HCT116 (cell line): Measurements from ENCODE around the gene POP5. TPM values are rescaled to one million over a fixed set of nuclear protein-coding genes. Genes with fewer than 3 reads are reported as not detected.

Source experiments
- ATAC-seq: fragments of 200-7000 bp; cut with Tn5 transposase; 2 replicates; pipeline ENCODE4 v1.9.1; 2020; ENCODE audit warnings: mild to moderate bottlenecking, moderate library complexity
- BruUV-seq: library from RNA; stranded (reverse); fragments of 400-500 nt; replicated peaks from 2 replicates; lab custom pipeline; 2021; lab: Mats Ljungman, UMichigan
- CTCF ChIA-PET: fragments of 300-600 bp; sonication (Branson Sonifier 250); formaldehyde crosslinking; loops from one replicate; lab custom pipeline; 2021; ENCODE audit warnings: antibody characterized with exemption; lab: Charles Lee
- POLR2A ChIA-PET: fragments of 300-600, 350-600 bp; sonication (Branson Sonifier 250); formaldehyde crosslinking; loops from one replicate; lab custom pipeline; 2021; ENCODE audit warnings: antibody characterized with exemption; lab: Charles Lee
- RAD21 ChIA-PET, 2 experiments: fragments of 300-600 bp; sonication (Branson Sonifier 250); formaldehyde crosslinking; loops; one replicate each; lab custom pipeline; 2023; ENCODE audit warnings: low total read pairs in 2 of 2; ENCODE audit not compliant: uncharacterized antibody in 2 of 2, unreplicated experiment in 2 of 2, low non-redundant PET in 1 of 2; lab: Charles Lee
- DNase-seq: peaks from one replicate; pipeline ENCODE4 v3.0.0-alpha.2; 2010; ENCODE audit warnings: low read depth, low spot score
- H2AFZ ChIP-seq: fragments of 200-600 bp; shearing (Covaris generic), sonication (generic); 2 replicates; pipeline ENCODE4 v1.6.1; 2017; ENCODE audit warnings: low read depth, mixed run types, mixed read lengths, antibody characterized with exemption, low read length; ENCODE audit not compliant: poor library complexity, severe bottlenecking
- H3K27ac ChIP-seq: 2 replicates; pipeline ENCODE4 v1.5.1; 2012; ENCODE audit warnings: low read depth, low read length
- H3K27me3 ChIP-seq: fragments of 200-600 bp; sonication (generic); 2 replicates; pipeline ENCODE4 v1.6.1; 2016; ENCODE audit warnings: mixed run types, low read length, mixed read lengths; ENCODE audit not compliant: insufficient read depth
- H3K36me3 ChIP-seq, 2 experiments: fragments of 200-500 bp in 1 of 2; fragments of 200-600 bp in 1 of 2; sonication (Bioruptor generic) in 1 of 2; sonication (generic) in 1 of 2; 2 replicates each; pipeline versions ENCODE4 v1.5.1 to v1.6.1; 2014 to 2016; ENCODE audit warnings: low read length in 2 of 2, inconsistent platforms in 1 of 2, mixed read lengths in 1 of 2, mixed run types in 1 of 2; ENCODE audit not compliant: insufficient read depth in 2 of 2, control insufficient read depth in 1 of 2
- H3K4me1 ChIP-seq, 2 experiments: fragments of 200-600 bp in 1 of 2; sonication (generic) in 1 of 2; 2 replicates each; pipeline versions ENCODE4 v1.5.1 to v1.6.1; 2012 to 2017; ENCODE audit warnings: low read length in 2 of 2, inconsistent platforms in 1 of 2, mild to moderate bottlenecking in 1 of 2, mixed read lengths in 1 of 2, mixed run types in 1 of 2, moderate library complexity in 1 of 2; ENCODE audit not compliant: insufficient read depth in 2 of 2, control insufficient read depth in 1 of 2
- H3K4me2 ChIP-seq: fragments of 200-600 bp; sonication (generic); 2 replicates; pipeline ENCODE4 v1.6.1; 2017; ENCODE audit warnings: mixed run types, low read length, mixed read lengths
- H3K4me3 ChIP-seq, 2 experiments: fragments of 200-600 bp in 1 of 2; sonication (generic) in 1 of 2; replicated peaks in 1 of 2; 2 replicates each; pipeline ENCODE4 v1.5.1; 2011 to 2016; ENCODE audit warnings: low read length in 2 of 2, control low read depth in 1 of 2, low read depth in 1 of 2, mild to moderate bottlenecking in 1 of 2, mixed read lengths in 1 of 2, mixed run types in 1 of 2
- H3K79me2 ChIP-seq: fragments of 200-600 bp; sonication (generic); 2 replicates; pipeline ENCODE4 v1.6.1; 2017; ENCODE audit warnings: mild to moderate bottlenecking, mixed run types, low read length, moderate library complexity, mixed read lengths; ENCODE audit not compliant: insufficient read depth
- H3K9ac ChIP-seq: fragments of 200-600 bp; sonication (generic); 2 replicates; pipeline ENCODE4 v1.6.1; 2016; ENCODE audit warnings: low read length, mixed read lengths
- H3K9me2 ChIP-seq: fragments of 200-600 bp; sonication (generic), shearing (Covaris generic); 2 replicates; pipeline ENCODE4 v1.6.1; 2017; ENCODE audit warnings: mixed run types, mild to moderate bottlenecking, moderate library complexity; ENCODE audit not compliant: insufficient read depth
- H3K9me3 ChIP-seq, 2 experiments: fragments of 200-500 bp in 1 of 2; fragments of 200-600 bp in 1 of 2; sonication (Bioruptor generic) in 1 of 2; sonication (generic) in 1 of 2; 2 replicates each; pipeline ENCODE4 v1.6.1; 2014 to 2017; ENCODE audit warnings: low read length in 2 of 2, mixed read lengths in 2 of 2, inconsistent platforms in 1 of 2, low read depth in 1 of 2, mild to moderate bottlenecking in 1 of 2, mixed run types in 1 of 2, moderate library complexity in 1 of 2; ENCODE audit not compliant: control insufficient read depth in 1 of 2, insufficient read depth in 1 of 2
- H4K20me1 ChIP-seq: fragments of 200-600 bp; sonication (generic), shearing (Covaris generic); 2 replicates; pipeline ENCODE4 v1.6.1; 2017; ENCODE audit warnings: mixed run types, mild to moderate bottlenecking, moderate library complexity; ENCODE audit not compliant: insufficient read depth
- CBX3 ChIP-seq: IDR thresholded peaks from 2 replicates; pipeline ENCODE4 v1.6.1; 2012; ENCODE audit warnings: low read depth
- EGR1 ChIP-seq: IDR thresholded peaks from 2 replicates; pipeline ENCODE4 v1.6.1; 2012; ENCODE audit warnings: low read depth
- ELF1 ChIP-seq: IDR thresholded peaks from 2 replicates; pipeline ENCODE4 v1.6.1; 2012; ENCODE audit warnings: low read depth, borderline replicate concordance
- EZH2 ChIP-seq: fragments of 200-600 bp; sonication (generic); IDR thresholded peaks from 2 replicates; pipeline ENCODE4 v1.6.1; 2017; ENCODE audit warnings: antibody characterized with exemption, mixed run types
- FOSL1 ChIP-seq: IDR thresholded peaks from 2 replicates; pipeline ENCODE4 v1.6.1; 2012; ENCODE audit warnings: low read depth
- MAX ChIP-seq: IDR thresholded peaks from 2 replicates; pipeline ENCODE4 v1.6.1; 2012
- POLR2AphosphoS5 ChIP-seq: IDR thresholded peaks from 2 replicates; pipeline ENCODE4 v1.6.1; 2011; ENCODE audit warnings: mild to moderate bottlenecking, low read depth, low read length, moderate library complexity
- RAD21 ChIP-seq: IDR thresholded peaks from 2 replicates; pipeline ENCODE4 v1.6.1; 2012; ENCODE audit warnings: low read depth, mild to moderate bottlenecking
- ZFX ChIP-seq: fragments of 450-650 bp; IDR thresholded peaks from 2 replicates; pipeline ENCODE4 v1.6.1; 2017
- ZNF274 ChIP-seq: fragments of 200-500 bp; sonication (Bioruptor generic); IDR thresholded peaks from 2 replicates; pipeline ENCODE4 v1.6.1; 2014; ENCODE audit warnings: mild to moderate bottlenecking, low read depth, low read length, inconsistent platforms
- intact Hi-C: fragments of 100-400 bp; cut with micrococcal nuclease; formaldehyde crosslinking; loops from 2 replicates; pipeline ENCODE4 v1.10.0; 2022
- total RNA-seq: library from RNA; stranded (reverse); gene quantifications from one replicate; pipeline ENCODE4 v1.2.1, GENCODE V29; 2021; ENCODE audit not compliant: unreplicated experiment

The POP5 gene
- total RNA-seq, 1 experiment from 2014 or later: 66.9 TPM

- Histone ChIP-seq H3K36me3 (no peaks in the 10 kb centered on the region), H3K9me2 (no peaks in the 10 kb centered on the region), H3K27me3 (no peaks in the 10 kb centered on the region), H3K79me2 (no peaks in the 10 kb centered on the region), H3K4me3 (no peak overlapping the region), H2AFZ (no peak overlapping the region), H3K9me3 (no peaks in the 10 kb centered on the region), H3K4me1 (peaks cover 7 to 14% of the 10 kb centered on the region in 2 experiments; a peak in 3 of 4 replicates), H3K9ac (peak overlapping the region; percentile 20; the same call in 1 of the 2 replicates), H3K27ac (no peak overlapping the region), H4K20me1 (no peaks in the 10 kb centered on the region), H3K4me2 (peak overlapping the region; percentile 52)
- peak; percentile 28 for DNase-seq
- no TSS peak for BruUV-seq
- ChIA-PET RAD21 (interaction anchor here in 1 of 2 experiments (0.5 kb wide), 1 partner anchor 11 kb away, joined by 4 read pairs; no protein-coding TSS in a partner anchor), POLR2A (no interaction called here), CTCF (interaction anchor here (0.9 kb wide), 1 partner anchor 7 kb away, joined by 3 read pairs; no protein-coding TSS in a partner anchor)
- intact Hi-C loops: no loop called here
- peak; percentile 78 for ATAC-seq
- no peak for TF ChIP-seq MAX
- peak; percentile 45; the same call in 1 of the 2 replicates for TF ChIP-seq CBX3
- no peak for TF ChIP-seq EGR1
- TF ChIP-seq ZNF274: no peak
- TF ChIP-seq RAD21: no peak
Measured at GRCh38 chr12:120590741-120591407, 9.7 kb upstream of the POP5 start.

GRCh38 chr12:120588948-120589930 is 8.0 kb upstream of the POP5 start:
- H3K4me2 ChIP-seq: no peak overlapping the region
- H2AFZ ChIP-seq: no peak overlapping the region
- CTCF ChIA-PET: interaction anchor here (0.9 kb wide), 1 partner anchor 60 kb away, joined by 3 read pairs; no protein-coding TSS in a partner anchor
- RAD21 ChIA-PET: no interaction called here
- H3K9ac ChIP-seq: no peak overlapping the region
- H4K20me1 ChIP-seq: no peaks in the 10 kb centered on the region
- no peak overlapping the region for H3K4me3 ChIP-seq
- H3K9me2 ChIP-seq: no peaks in the 10 kb centered on the region
- POLR2A ChIA-PET: no interaction called here
- TF ChIP-seq ZNF274 (no peak), FOSL1 (no peak), POLR2AphosphoS5 (no peak), EZH2 (no peak), CBX3 (no peak), ELF1 (no peak), ZFX (no peak)
- TF ChIP-seq, all 23 proteins: peak for 0
- H3K4me1 ChIP-seq: peaks cover 7 to 21% of the 10 kb centered on the region in 2 experiments; a peak in 3 of 4 replicates
- ATAC-seq (no peak), DNase-seq (no peak)
- H3K27me3 ChIP-seq: no peaks in the 10 kb centered on the region
- intact Hi-C loops: no loop called here
- no TSS peak for BruUV-seq
- H3K79me2 ChIP-seq: no peaks in the 10 kb centered on the region
- no peak overlapping the region for H3K27ac ChIP-seq
- no peaks in the 10 kb centered on the region for H3K36me3 ChIP-seq
- no peaks in the 10 kb centered on the region for H3K9me3 ChIP-seq
